Measurements from ENCODE around the gene SRGAP3.

The SRGAP3 gene

DNA sequence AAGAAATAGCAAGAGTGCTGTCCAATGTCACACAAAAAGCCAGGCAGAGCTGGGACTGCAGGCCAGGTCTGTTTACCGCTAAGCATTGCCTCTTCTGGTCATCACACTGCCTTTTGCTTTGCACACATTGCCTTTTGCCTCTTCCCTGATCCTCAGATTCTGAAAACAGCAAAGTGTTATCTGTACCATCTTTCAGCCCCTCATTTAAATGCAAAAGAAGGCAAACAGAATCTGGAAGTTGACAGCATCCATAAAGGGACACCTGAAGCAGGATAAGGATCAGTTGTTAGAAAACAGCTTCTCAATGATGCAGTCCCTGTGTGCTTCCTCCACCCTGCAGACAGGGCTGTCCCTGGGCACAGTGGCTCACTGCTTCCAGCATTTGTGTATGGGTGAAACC lies 179.5 kb downstream of the SRGAP3 start:
- Histone ChIP-seq H3K27ac (ENCODE audit: low read length) (no peak overlapping the region), H4K20me1 (ENCODE audit: insufficient read depth, low read length) (no peaks in the 10 kb centered on the region), H3K9me3 (ENCODE audit: insufficient read depth, low read length) (no peaks in the 10 kb centered on the region), H3K27me3 (ENCODE audit: low read depth, low read length) (peaks cover 9% of the 10 kb centered on the region), H3K79me2 (ENCODE audit: low read length) (no peaks in the 10 kb centered on the region), H3K36me3 (replicated peaks; ENCODE audit: low read depth, low read length) (no peaks in the 10 kb centered on the region), H3K4me1 (ENCODE audit: low read length) (no peaks in the 10 kb centered on the region), H2AFZ (ENCODE audit: low read depth, low read length) (no peak overlapping the region), H3K4me2 (ENCODE audit: low read length) (no peak overlapping the region), H3K4me3 (ENCODE audit: low read length) (no peak overlapping the region), H3K9ac (ENCODE audit: low read length) (no peak overlapping the region)
- no peak for TF ChIP-seq EZH2phosphoT487 (IDR thresholded peaks at IDR 0.05; ENCODE audit: low read depth)
- TF ChIP-seq, protein P1, sequence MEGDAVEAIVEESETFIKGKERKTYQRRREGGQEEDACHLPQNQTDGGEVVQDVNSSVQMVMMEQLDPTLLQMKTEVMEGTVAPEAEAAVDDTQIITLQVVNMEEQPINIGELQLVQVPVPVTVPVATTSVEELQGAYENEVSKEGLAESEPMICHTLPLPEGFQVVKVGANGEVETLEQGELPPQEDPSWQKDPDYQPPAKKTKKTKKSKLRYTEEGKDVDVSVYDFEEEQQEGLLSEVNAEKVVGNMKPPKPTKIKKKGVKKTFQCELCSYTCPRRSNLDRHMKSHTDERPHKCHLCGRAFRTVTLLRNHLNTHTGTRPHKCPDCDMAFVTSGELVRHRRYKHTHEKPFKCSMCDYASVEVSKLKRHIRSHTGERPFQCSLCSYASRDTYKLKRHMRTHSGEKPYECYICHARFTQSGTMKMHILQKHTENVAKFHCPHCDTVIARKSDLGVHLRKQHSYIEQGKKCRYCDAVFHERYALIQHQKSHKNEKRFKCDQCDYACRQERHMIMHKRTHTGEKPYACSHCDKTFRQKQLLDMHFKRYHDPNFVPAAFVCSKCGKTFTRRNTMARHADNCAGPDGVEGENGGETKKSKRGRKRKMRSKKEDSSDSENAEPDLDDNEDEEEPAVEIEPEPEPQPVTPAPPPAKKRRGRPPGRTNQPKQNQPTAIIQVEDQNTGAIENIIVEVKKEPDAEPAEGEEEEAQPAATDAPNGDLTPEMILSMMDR (IDR thresholded peaks at IDR 0.05; ENCODE audit: low read depth, low read length): no peak

DNA sequence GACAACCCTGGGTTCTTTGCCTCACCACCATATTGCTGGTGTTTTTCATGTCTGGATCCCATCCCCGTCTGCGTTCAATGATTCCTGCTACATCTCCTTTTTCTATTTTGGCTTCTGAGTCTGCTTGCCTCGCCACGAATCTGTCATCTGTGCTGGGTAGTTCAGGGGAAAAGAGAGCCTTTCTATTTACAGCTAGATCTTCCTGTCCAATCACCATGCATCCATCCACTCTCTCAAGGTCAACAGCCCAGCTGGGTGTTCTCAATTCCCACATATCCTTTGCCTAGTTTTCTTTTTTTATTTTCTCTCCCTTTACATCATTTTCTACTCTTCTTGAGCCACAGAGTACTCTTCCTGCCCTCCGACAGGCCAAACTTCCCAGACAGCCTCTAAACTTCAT lies 181.4 kb downstream of the SRGAP3 start:
- no peak overlapping the region for H3K27ac ChIP-seq (ENCODE audit: low read length)
- no peak overlapping the region for H3K4me2 ChIP-seq (ENCODE audit: low read length)
- H2AFZ ChIP-seq (ENCODE audit: low read depth, low read length): no peak overlapping the region
- H3K9ac ChIP-seq (ENCODE audit: low read length): no peak overlapping the region
- peaks cover 9% of the 10 kb centered on the region for H3K27me3 ChIP-seq (ENCODE audit: low read depth, low read length)
- no peaks in the 10 kb centered on the region for H3K9me3 ChIP-seq (ENCODE audit: insufficient read depth, low read length)
- H3K4me1 ChIP-seq (ENCODE audit: low read length): no peaks in the 10 kb centered on the region
- no peaks in the 10 kb centered on the region for H4K20me1 ChIP-seq (ENCODE audit: insufficient read depth, low read length)
- no peak overlapping the region for H3K4me3 ChIP-seq (ENCODE audit: low read length)
- H3K79me2 ChIP-seq (ENCODE audit: low read length): no peaks in the 10 kb centered on the region
- TF ChIP-seq, protein P1 (IDR thresholded peaks at IDR 0.05; ENCODE audit: low read depth, low read length): no peak
- TF ChIP-seq EZH2phosphoT487 (IDR thresholded peaks at IDR 0.05; ENCODE audit: low read depth): no peak
- H3K36me3 ChIP-seq (replicated peaks; ENCODE audit: low read depth, low read length): no peaks in the 10 kb centered on the region

DNA sequence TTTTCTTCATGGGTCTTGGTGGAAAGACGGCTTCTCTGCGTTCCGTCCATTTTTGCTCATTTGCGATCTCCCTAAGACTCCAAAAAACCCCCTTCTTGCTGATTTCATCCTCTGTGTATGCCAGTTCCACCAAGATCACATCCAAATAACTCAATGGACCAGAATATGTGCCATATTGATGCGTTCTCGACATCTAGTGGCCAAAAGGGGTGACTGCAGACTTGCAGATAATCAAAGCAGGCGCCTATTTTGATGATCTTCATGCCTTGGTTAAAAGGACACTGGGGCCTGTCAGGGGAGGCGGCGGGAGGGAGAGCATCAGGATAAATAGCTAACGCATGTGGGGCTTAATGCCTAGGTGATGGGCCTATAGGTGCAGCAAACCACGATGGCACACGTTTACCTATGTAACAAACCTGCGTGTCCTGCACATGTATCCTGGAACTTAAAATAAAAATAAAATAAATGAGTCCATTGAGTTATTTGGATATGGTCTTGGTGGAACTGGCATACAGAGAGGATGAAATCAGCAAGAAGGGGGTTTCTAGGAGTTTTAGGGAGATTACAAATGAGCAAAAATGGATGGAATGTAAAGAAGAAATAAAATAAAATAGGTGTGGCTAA lies 182.0 kb downstream of the SRGAP3 start:
- Histone ChIP-seq H3K9ac (ENCODE audit: low read length) (no peak overlapping the region), H3K27ac (ENCODE audit: low read length) (no peak overlapping the region), H2AFZ (ENCODE audit: low read depth, low read length) (no peak overlapping the region), H3K36me3 (replicated peaks; ENCODE audit: low read depth, low read length) (peaks cover 3% of the 10 kb centered on the region), H3K4me3 (ENCODE audit: low read length) (no peak overlapping the region), H3K4me2 (ENCODE audit: low read length) (no peak overlapping the region), H3K79me2 (ENCODE audit: low read length) (no peaks in the 10 kb centered on the region), H3K4me1 (ENCODE audit: low read length) (no peaks in the 10 kb centered on the region), H3K27me3 (ENCODE audit: low read depth, low read length) (peaks cover 12% of the 10 kb centered on the region), H4K20me1 (ENCODE audit: insufficient read depth, low read length) (no peaks in the 10 kb centered on the region), H3K9me3 (ENCODE audit: insufficient read depth, low read length) (0 out of 2 replicates have a peak, but pooled peaks cover 3% of the 10 kb centered on the region)
- TF ChIP-seq, protein P1 (IDR thresholded peaks at IDR 0.05; ENCODE audit: low read depth, low read length): peak; percentile 88
- no peak for TF ChIP-seq EZH2phosphoT487 (IDR thresholded peaks at IDR 0.05; ENCODE audit: low read depth)

DNA sequence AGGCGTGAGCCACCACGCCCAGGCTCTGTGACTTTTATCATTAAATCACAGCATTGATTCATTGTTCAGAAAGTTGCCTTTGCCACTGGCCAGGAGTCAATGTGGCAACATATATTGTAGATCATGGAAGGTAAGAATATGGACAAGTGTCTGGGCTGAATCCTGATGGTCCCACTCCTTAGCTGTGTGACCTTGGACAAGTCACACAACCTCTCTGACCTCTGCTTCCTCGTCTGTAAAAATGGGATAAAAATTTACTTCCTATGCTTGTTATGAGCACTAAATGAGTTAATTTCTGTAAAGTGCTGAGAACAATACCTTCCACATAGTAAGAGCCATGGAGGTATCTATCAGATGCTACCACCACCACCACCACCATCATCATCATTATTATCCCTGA lies 182.7 kb downstream of the SRGAP3 start:
- Histone ChIP-seq H3K79me2 (ENCODE audit: low read length) (no peaks in the 10 kb centered on the region), H3K36me3 (replicated peaks; ENCODE audit: low read depth, low read length) (peaks cover 4% of the 10 kb centered on the region), H3K4me2 (ENCODE audit: low read length) (no peak overlapping the region), H3K9me3 (ENCODE audit: insufficient read depth, low read length) (0 out of 2 replicates have a peak, but pooled peaks cover 5% of the 10 kb centered on the region), H4K20me1 (ENCODE audit: insufficient read depth, low read length) (no peaks in the 10 kb centered on the region), H2AFZ (ENCODE audit: low read depth, low read length) (no peak overlapping the region), H3K27ac (ENCODE audit: low read length) (no peak overlapping the region), H3K27me3 (ENCODE audit: low read depth, low read length) (peaks cover 13% of the 10 kb centered on the region), H3K9ac (ENCODE audit: low read length) (no peak overlapping the region), H3K4me3 (ENCODE audit: low read length) (no peak overlapping the region), H3K4me1 (ENCODE audit: low read length) (no peaks in the 10 kb centered on the region)
- TF ChIP-seq EZH2phosphoT487 (IDR thresholded peaks at IDR 0.05; ENCODE audit: low read depth): no peak
- TF ChIP-seq, protein P1 (IDR thresholded peaks at IDR 0.05; ENCODE audit: low read depth, low read length): no peak

Measured in OCI-LY3 (cell line).